SK-N-SH treated with all-trans-retinoic acid at 6 μM for 48 hours (cell line): ENCODE measurements around the gene TTC12.

Experiments
- ARNTL ChIP-seq: fragments of 450-650 bp; formaldehyde crosslinking; IDR thresholded peaks from 2 replicates; pipeline ENCODE4 v1.5.0; 2020; ENCODE audit warnings: low read depth, mild to moderate bottlenecking, moderate library complexity, borderline replicate concordance
- CREB5 ChIP-seq: fragments of 250-450 bp; sonication (Bioruptor Pico); IDR thresholded peaks from 2 replicates; pipeline ENCODE4 v1.5.1; 2020; ENCODE audit warnings: low read depth, mild to moderate bottlenecking, moderate library complexity
- OSR1 ChIP-seq: fragments of 250-450 bp; sonication (Bioruptor Pico); IDR thresholded peaks from 2 replicates; pipeline ENCODE4 v1.8.0; 2022; ENCODE audit warnings: moderate library complexity, mild to moderate bottlenecking, inconsistent platforms
- ZFP30 ChIP-seq: fragments of 450-650 bp; formaldehyde crosslinking; IDR thresholded peaks from 2 replicates; pipeline ENCODE4 v1.5.0; 2022; ENCODE audit warnings: mild to moderate bottlenecking, moderate library complexity
- ZNF70 ChIP-seq: fragments of 450-650 bp; formaldehyde crosslinking; IDR thresholded peaks from 2 replicates; pipeline ENCODE4 v1.5.0; 2020; ENCODE audit warnings: mild to moderate bottlenecking, moderate library complexity

DNA sequence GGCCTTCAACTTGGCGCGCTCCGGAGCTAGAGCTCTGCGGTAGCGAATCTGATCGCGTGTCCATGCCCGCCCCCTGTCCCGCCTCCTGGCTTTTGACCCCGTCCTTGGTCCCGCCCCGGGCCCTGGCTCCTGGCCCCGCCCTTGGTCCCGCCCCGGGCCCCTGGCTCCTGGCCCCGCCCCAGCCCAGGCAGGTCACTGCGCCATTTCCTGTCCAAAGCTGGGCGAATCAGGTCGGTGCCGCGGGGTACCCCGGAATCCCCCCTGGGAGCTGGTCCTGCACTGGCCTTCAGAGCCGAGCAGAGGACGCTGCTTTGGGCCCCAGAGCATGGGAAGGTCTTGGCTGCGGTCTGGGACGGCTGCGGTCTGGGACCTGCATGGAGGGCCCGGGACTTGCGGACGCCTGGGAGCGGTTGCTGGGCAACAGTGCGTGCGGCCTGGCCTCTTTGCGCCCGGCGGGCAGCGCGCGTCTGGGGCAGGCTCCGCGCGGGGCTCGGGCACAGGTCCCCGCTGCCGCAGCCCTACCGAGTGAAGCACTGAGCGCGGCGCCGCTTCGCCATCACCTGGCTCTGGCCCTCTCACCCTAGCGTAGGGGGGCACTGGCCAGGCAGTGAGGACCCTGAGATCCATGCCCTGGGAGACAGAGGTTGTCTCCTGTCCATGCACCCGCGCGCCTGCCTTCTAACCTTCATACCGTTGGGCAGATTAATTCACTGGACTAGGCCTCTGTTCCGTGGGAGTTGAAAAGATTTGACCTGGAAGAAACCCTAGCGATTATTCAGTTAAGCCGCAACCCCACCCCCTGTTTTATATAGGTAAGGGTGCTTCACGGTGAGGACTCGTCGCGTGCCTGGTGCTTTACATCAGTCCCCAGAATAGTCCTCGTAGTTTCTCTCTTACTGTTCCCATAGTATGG, at the start of gene TTC12:
- TF ChIP-seq ZFP30 (no peak), ARNTL (CRISPR knock-in tag) (no peak), CREB5 (CRISPR knock-in tag) (no peak), OSR1 (CRISPR knock-in tag) (no peak), ZNF70 (CRISPR knock-in tag) (no peak)
